Bronchial epithelial cell (primary cell): ENCODE measurements around the gene STARD8. TPM values are rescaled to one million over a fixed set of nuclear protein-coding genes. Genes with fewer than 3 reads are reported as not detected.
A peak's percentile ranks its signal among the peaks of the same experiment; 100 is the strongest.

ENCODE experiments used
- DNase-seq: peaks from one replicate; pipeline ENCODE4 v3.0.0-alpha.2; 2010; ENCODE audit warnings: low read depth
- FAIRE-seq: peaks from 2 replicates; lab custom pipeline; 2011; peaks lifted over from hg19 to GRCh38; lab: Jason Lieb, UNC
- H3K27me3 ChIP-seq: 2 replicates; pipeline ENCODE4 v1.5.1; 2011; ENCODE audit warnings: low read length; ENCODE audit not compliant: control insufficient read depth, insufficient read depth
- H3K36me3 ChIP-seq: 2 replicates; pipeline ENCODE4 v1.5.1; 2011; ENCODE audit warnings: low read length; ENCODE audit not compliant: control insufficient read depth, insufficient read depth
- H3K4me3 ChIP-seq: 2 replicates; pipeline ENCODE4 v1.5.1; 2011; ENCODE audit warnings: mild to moderate bottlenecking, low read depth, low read length, control low read depth
- total RNA-seq: library from RNA; depleted of rRNA; stranded (reverse); fragments of >200 nt; gene quantifications from 2 replicates; pipeline ENCODE4 v1.2.1, GENCODE V29; 2014
- TF ChIP-seq, protein P1 (sequence below): IDR thresholded peaks from 2 replicates; pipeline ENCODE4 v1.5.1; 2011; ENCODE audit warnings: mild to moderate bottlenecking, moderate library complexity, low read length, control low read depth, inconsistent platforms; ENCODE audit not compliant: insufficient read depth, severe bottlenecking

The STARD8 gene
- total RNA-seq, 1 donor from 2014 or later: not detected

DNA sequence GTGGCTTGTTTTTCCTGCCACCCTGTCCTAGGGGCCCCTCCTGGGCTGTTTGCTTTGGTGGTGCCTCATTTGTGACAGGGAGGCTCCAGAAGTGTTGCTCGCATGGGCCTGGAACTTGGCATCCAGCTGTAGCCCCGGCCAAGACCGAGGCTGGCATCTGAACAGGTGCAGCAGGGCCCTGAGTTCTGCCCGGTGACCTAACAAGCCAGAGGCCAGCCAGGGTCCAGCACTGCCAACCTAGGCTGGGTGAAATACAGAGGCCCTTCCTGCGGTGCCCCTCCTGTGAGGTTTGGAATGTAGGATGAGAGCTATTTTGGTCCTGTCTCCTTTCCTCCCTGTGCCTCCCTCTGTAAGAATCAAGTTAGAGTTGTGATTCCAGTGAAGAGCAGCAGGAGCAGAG is 58.5 kb downstream of the STARD8 start:
- FAIRE-seq (no peak), DNase-seq (no peak)
- Histone ChIP-seq H3K36me3 (no peaks in the 10 kb centered on the region), H3K27me3 (no peaks in the 10 kb centered on the region), H3K4me3 (no peak overlapping the region)
- TF ChIP-seq, protein P1, sequence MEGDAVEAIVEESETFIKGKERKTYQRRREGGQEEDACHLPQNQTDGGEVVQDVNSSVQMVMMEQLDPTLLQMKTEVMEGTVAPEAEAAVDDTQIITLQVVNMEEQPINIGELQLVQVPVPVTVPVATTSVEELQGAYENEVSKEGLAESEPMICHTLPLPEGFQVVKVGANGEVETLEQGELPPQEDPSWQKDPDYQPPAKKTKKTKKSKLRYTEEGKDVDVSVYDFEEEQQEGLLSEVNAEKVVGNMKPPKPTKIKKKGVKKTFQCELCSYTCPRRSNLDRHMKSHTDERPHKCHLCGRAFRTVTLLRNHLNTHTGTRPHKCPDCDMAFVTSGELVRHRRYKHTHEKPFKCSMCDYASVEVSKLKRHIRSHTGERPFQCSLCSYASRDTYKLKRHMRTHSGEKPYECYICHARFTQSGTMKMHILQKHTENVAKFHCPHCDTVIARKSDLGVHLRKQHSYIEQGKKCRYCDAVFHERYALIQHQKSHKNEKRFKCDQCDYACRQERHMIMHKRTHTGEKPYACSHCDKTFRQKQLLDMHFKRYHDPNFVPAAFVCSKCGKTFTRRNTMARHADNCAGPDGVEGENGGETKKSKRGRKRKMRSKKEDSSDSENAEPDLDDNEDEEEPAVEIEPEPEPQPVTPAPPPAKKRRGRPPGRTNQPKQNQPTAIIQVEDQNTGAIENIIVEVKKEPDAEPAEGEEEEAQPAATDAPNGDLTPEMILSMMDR: no peak

DNA sequence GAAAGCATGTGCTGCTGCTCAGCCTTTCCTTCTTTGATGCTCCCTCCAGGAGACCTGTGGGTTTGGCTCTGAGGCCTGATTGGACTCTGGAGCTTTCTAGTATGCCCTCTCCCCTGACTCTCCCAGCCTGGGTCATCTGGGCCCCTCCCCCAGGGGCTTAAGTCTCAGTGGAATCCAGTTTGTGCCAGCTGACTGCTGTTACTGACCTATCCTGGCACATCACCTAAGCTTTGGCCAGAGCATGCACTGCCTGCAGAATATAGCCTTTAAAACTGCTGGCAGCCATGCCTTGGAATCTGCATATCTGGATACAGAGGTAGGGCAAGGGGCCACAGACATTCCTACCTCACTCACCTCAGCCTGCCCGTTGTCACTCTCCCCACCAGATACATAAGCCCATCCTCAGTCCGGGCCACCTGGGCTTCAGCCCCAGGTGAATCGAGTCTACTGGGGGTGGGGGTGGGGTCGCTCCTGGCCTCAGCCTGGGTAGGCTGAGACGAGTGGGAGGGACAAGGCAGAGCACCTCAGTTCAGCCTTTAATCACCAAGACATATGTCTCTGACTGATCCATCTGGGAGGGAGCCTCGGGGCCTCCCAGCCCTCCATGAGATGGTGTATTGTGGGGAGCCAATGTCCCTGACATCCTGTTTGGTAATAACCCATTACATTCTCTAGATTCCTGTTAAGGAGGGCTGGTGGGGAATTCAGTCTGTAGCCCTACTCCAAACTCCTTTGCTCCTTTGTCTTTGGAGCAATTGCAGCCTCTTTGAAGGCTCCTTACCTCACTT is 61.2 kb downstream of the STARD8 start:
- FAIRE-seq: no peak
- H3K27me3 ChIP-seq: no peaks in the 10 kb centered on the region
- DNase-seq: no peak
- no peak overlapping the region for H3K4me3 ChIP-seq
- H3K36me3 ChIP-seq: no peaks in the 10 kb centered on the region
- TF ChIP-seq, protein P1: no peak

DNA sequence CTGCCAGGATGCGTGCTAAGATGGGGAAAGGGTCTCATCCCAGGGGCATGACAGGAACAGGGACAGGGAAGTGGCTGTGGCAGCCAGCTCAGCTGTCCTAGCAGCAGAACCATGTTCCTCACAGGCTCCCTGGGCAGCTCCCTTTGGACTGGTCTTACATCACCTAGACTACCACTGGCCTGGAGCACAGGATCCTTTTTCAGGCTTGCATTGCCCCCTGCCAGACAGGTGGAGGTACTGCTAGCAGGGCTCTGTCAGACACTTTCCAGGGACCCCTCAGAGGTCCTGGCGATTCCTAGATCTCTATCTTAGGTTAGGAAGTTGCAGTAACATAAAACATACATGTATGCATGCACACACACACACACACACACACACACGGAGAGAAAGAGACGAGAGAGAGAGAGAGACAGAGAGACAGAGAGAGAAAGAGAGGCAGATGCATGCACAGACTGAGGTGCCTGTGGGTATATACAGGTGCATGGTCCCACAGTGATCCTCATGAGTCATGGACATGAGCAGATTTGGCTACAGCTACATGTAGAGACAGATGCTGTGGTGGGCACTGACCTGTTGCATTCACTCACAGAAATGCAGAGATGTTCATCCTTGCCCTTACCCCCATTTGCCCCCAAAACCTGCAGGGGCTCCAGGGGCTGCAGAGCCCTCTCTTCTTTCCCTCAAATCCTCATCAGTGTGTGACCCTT is 63.6 kb downstream of the STARD8 start:
- Histone ChIP-seq H3K36me3 (no peaks in the 10 kb centered on the region), H3K27me3 (no peaks in the 10 kb centered on the region), H3K4me3 (no peak overlapping the region)
- TF ChIP-seq, protein P1: peak; percentile 66
- DNase-seq (peak; percentile 43), FAIRE-seq (no peak)

DNA sequence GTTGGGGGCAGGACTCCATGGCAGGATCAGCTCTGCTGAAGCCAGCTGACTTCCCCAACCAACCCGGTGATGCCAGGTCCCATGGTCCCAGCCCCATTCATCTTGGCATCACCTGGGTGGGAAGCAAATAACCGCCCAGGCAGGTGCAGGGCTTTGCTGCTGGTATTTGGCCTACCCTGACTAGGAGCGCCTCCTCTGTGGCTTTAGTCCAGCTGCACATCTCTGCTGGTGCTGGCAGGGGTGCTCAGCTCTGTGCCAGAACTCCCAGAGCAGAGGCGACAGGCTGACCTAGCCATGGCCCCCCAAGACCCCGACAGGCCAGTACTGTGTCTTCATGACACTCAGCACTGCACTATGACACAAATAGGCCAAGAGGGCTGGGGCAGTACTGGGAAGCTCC is 64.4 kb downstream of the STARD8 start:
- TF ChIP-seq, protein P1: no peak
- DNase-seq (no peak), FAIRE-seq (no peak)
- Histone ChIP-seq H3K4me3 (no peak overlapping the region), H3K27me3 (no peaks in the 10 kb centered on the region), H3K36me3 (no peaks in the 10 kb centered on the region)

DNA sequence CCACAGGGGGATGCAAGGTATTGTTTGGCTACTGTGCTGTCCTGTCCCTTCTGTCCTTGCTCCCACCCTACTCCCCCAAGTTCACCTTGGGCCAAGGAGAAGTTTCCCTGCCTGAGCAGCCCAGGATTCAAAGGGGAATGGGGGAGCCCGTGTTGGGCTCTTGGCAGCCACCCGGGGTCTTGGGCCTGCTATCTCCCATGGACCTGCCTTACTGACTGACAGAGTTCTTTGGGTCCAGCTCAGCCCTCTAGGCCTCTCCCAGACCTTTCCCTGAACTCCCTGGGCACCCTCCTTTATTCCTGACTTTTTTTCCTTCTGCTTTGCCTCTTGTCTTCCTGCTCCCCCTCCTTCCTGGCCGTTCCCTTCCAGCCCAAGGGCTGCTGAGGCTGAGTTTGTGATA is 67.4 kb downstream of the STARD8 start:
- no peaks in the 10 kb centered on the region for H3K27me3 ChIP-seq
- TF ChIP-seq, protein P1: no peak
- no peaks in the 10 kb centered on the region for H3K36me3 ChIP-seq
- H3K4me3 ChIP-seq: no peak overlapping the region
- FAIRE-seq (no peak), DNase-seq (no peak)
